GM19023 (cell line): ENCODE results near the gene DOHH.

Experiments used
- ATAC-seq: cut with Tn5 transposase; IDR thresholded peaks from one replicate; pipeline ENCODE4 v1.9.1; 2021; ENCODE audit warnings: mild to moderate bottlenecking, moderate library complexity; ENCODE audit not compliant: unreplicated experiment

DOHH gene

DNA sequence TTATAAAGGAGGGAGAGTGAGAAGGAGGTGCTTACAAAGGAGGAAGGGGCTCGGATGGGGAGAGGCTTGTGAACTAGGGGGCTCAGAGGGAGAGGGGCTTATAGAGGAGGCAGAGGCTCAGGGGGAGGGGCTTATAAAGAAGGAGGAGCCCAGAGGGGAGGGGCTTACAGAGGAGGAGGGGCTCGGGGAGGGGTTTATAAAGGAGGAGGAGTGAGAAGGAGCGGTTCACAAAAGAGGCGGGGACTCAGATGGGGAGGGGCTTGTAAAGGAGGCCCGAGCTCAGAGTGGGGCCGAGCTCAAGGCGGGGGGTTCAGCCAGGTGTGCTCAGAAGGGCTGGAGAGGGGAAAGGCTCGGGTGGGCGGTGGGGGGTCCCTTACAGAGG, 20.6 kb downstream of the DOHH start:
- no peak for ATAC-seq

DNA sequence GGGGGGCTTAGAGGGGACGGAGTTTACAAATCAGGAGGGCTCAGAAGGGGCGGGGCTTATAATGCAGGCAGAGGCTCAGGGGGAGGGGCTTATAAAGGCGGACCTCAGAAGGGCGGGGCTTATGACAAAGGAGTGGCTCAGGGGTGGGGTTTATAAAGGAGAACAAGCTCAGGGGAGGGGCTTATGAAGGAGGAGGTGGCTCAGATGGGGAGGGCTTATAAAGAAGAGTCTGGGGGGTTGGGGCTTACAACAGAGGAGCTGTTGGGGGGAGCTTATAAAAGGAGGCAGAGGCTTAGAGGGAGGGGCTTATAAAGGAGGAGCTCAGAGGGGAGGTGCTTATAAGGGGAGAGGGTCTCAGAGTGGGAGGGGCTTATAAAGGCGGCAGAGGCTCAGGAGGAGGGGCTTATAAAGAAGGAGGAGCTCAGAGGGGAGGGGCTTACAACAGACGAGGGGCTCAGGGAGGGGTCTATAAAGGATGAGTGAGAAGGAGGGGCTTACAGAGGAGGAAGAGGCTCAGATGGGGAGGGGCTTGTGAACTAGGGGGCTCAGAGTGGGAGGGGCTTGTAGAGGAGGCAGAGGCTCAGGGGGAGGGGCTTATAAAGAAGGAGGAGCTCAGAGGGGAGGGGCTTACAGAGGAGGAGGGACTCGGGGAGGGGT, 21.2 kb downstream of the DOHH start:
- ATAC-seq: no peak

GRCh38 chr19:3478409-3479176, 21.9 kb downstream of the DOHH start:
- ATAC-seq: no peak

- no peak for ATAC-seq
Measured at GRCh38 chr19:3477951-3478350, 22.5 kb downstream of the DOHH start.

DNA sequence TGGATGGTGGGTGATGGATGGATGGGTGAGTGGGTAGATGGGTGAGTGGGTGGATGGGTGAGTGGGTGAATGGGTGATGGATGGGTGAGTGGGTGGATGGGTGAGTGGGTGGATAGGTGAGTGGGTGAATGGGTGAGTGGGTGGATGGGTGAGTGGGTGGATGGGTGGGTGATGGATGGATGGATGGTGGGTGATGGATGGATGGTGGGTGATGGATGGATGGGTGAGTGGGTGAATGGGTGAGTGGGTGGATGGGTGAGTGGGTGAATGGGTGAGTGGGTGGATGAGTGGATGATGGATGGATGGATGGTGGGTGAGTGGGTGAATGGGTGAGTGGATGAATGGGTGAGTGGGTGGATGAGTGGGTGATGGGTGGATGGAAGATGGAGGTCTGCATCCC, 23.0 kb downstream of the DOHH start:
- ATAC-seq: no peak

DNA sequence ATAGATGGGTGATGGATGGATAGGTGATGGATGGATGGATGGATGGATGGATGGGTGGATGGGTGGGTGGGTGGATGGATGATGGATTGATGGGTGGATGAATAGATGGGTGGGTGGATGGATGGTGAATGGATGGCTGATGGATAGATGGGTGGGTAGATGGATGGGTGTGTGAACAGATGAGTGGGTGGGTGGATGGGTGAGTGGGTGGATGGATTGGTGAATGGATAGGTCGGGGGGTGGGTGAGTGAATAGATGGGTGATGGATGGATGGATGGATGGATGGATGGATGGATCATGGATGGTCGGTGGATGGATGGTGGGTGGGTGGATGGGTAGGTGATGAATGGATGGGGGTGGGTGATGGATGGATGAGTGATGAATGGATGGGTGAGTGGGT, 23.6 kb downstream of the DOHH start:
- no peak for ATAC-seq

DNA sequence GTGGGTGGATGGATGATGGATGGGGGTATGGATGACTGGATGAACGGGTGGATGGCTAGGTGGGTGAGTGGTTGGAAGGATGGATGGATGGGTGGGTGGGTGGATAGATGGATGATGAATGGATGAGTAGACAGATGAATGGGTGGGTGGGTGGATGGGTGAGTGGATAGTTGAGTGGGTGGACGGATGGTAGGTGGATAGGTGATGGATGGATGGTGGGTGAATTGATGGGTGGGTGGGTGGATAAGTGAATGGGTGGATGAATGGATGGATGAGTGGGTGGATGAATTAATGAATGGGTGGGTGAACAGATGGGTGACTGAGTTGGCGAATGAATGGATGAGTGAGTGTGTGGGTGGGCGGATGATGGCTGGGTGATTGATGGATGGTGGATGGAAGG, 25.0 kb downstream of the DOHH start:
- no peak for ATAC-seq

DNA sequence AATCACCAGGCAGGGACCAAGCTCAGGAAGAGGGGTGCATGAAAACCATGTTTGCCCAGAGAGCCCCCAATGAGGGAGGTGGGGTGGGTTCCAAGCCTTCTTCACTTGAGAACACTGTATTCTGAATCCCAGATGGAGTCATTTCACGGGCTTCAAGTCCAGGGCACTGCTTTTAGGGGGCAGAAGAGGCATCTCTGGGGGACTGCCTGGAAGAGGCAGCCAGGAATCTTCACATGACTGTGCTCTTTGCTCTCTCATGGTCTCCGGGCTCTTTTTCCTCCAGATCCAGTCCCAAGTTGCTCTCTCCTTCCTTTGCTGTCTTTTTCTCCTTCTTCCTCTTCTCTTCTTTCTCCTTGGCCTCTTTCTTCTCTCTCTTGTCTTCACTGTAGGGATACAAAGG, 25.9 kb downstream of the DOHH start:
- no peak for ATAC-seq

GRCh38 chr19:3474010-3474409, 26.5 kb downstream of the DOHH start:
- no peak for ATAC-seq

DNA sequence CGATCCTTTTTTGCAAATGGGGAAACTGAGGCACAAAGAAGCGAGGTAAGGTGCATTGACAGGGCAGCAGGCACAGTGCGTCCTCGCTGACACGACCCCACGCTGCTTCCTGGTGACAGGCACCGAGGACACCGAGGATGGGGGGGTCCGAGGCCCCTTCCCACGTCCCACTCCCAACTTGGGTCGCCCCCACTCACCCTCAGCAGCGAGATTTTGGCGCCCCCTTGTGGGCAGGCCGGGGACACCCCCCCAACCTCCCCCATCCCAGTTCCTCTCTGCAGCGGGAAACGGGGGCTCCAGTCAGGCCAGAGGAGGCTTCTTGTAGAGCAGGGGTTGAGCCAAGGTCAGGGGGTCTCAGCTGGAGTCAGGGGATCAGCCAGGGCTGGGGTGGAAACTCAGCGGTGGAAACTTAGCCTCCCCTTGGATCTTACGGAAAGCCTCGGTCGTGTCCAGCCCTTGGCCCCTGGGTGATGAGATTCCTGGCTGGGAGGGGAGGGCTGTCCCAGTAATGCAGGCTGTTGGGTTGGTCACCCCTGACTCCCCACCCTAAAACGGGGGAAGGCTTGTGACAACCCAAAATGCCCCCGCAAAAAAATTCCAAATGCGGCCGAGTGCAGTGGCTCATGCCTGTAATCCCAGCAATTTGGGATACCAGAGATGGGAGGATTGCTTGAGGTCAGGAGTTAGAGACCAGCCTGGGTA, 28.4 kb downstream of the DOHH start:
- ATAC-seq: no peak

GRCh38 chr19:3470500-3471128, 29.9 kb downstream of the DOHH start:
- no peak for ATAC-seq

DNA sequence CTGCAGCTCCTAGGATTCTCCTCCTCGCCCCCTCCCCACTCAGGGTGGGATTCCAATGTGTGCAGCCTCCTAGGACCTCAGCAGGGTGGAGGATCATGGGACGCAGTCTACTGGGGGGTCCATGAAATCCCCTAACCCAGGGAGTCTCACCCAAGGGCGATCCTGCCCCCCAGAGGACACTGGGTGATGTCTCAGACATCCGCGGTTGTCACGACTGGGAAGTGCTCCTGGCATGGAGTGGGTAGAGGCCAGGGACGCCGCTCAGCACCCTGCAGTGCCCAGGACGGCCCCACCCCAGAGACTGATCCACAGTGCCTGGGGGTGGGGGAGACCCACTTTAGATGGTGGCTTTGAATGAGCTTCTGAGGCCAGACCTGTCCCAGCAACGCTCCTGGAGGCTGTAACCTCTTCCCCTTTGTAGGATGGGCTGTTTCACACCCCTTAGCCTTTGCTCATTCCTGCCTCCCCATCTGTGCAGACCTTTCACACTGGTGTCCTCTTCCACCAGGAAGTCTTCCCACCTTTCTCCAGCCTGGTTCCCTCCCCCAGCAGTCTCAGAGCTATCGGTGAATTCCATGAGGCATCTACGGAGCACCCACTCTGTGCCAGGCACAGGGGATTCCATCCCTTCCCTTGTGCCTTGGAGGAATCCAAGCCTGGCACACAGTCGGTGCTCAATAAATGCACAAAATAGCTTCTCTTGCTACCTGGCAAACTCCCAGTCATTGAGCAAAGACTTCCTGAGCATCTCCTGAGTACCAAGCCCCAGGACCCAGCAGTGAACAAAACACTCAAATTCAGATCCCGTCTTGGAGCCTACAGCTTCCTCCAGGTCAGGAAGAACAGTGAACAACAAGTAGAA, 30.6 kb downstream of the DOHH start:
- ATAC-seq: no peak

GRCh38 chr19:3468211-3468610, 32.3 kb downstream of the DOHH start:
- no peak for ATAC-seq

GRCh38 chr19:3467437-3468198, 32.9 kb downstream of the DOHH start:
- ATAC-seq: no peak

- ATAC-seq: no peak
Measured at GRCh38 chr19:3466635-3467034, 33.8 kb downstream of the DOHH start.

DNA sequence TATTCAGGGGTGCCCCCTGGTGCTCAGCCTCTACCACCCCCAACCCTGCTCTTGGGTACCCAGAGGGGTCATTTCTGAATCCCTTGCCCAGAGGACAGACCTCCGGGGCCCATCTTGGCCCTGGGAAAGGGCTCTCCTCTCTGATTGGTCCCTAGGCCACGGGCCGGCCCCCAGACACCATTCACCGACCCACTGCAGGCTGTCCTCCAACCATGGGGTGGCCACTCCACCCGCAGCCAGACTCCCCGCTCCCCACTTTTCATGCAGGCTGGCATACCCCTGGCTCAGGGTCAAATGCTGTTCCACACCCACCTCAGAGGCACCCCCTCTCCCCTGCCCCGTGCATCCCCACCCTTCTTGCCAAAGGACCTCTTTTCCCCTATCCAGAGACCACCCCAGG, 34.9 kb downstream of the DOHH start:
- ATAC-seq: no peak

- ATAC-seq: no peak
Measured at GRCh38 chr19:3464587-3465235, 35.8 kb downstream of the DOHH start.

DNA sequence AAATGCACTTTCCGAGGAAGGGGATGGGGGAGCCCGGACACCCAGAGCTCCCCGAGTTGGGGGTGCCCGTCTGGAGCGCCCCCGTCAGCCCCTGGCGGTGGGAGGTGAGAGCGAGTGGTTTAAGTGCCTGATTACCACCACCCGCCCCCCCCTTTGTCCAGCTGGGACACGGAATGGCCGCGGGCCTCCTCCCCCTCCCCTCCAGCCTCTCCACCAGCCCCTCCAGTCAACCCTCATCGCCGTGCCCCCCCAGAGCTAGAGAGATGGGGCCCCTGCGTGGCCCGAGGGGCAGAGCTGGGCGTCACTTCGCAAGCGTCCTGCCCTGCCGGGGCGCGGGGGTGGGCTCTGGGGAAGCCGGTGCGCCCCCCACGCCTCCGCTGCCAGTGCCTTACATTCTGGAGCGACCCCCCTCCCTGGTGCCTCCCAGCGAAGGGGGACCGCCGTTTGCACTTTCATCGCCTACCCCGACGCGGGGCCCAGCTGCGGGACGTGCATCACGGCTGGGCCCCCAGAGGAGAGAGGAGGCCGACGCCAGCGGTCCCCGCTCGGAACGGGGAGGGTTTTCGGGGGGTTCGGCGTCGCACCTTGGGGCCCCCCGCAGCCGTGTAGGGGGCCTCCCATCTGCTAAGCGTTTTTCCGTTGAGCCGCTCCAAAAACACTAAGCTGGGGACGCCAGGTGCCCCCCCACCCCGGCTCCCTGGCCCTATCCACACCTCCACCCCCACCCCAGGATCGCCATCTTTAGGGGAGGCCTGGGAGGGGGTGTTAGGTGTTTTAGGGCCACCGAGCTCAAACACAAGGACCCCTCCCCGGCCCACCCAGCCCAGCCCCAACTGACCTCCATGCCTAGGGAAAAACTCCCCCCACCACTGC, 36.5 kb downstream of the DOHH start:
- ATAC-seq: no peak
